Liver (tissue), 3 donors: ENCODE results near the gene GFI1.

Experiments used
- HNF4A ChIP-seq, 2 donors: conservative IDR thresholded peaks; 2 replicates each; pipeline ENCODE4 v1.6.1; 2016; ENCODE audit warnings: antibody characterized with exemption in 2 of 2, mild to moderate bottlenecking in 2 of 2
- RXRA ChIP-seq, 2 donors: IDR thresholded peaks; 2 replicates each; pipeline ENCODE4 v1.6.1; 2017 to 2018; ENCODE audit warnings: antibody characterized with exemption in 2 of 2, mild to moderate bottlenecking in 1 of 2
- TF ChIP-seq, protein P1 (sequence below): fragments of 150-350 bp; IDR thresholded peaks from 2 replicates; pipeline ENCODE4 v1.5.1; 2017; ENCODE audit warnings: improper control_type of control experiment, low read depth, low read length; ENCODE audit not compliant: missing input control
- TF ChIP-seq, protein P2 (sequence below): IDR thresholded peaks from 2 replicates; pipeline ENCODE4 v1.6.1; 2016; ENCODE audit warnings: antibody characterized with exemption
- TF ChIP-seq, protein P3 (sequence below): IDR thresholded peaks from 2 replicates; pipeline ENCODE4 v1.6.1; 2016; ENCODE audit warnings: antibody characterized with exemption, mild to moderate bottlenecking
- TF ChIP-seq, protein P4 (sequence below): IDR thresholded peaks from 2 replicates; pipeline ENCODE4 v1.6.1; 2016; ENCODE audit warnings: antibody characterized with exemption
- donor health status: healthy.
- donor health status: healthy.

DNA sequence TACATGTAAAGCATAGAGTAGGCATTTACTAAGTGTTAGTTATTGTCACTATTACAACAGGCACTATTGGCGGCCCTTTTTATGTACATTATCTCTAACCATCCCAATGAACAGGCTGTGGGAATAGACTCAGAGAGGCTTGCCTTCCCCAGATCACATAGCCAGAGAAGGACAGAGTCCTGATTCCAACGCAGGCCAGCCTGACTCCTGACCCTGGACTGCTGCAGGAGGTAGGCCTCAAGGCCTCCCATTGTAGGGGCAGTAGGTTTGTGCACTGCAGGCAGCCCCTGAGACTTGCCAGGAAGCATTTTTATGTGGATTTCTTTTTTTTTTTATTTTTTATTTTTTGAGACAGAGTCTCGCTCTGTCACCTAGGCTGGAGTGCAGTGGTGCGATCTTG, 6.4 kb upstream of the GFI1 start:
- TF ChIP-seq, protein P1, sequence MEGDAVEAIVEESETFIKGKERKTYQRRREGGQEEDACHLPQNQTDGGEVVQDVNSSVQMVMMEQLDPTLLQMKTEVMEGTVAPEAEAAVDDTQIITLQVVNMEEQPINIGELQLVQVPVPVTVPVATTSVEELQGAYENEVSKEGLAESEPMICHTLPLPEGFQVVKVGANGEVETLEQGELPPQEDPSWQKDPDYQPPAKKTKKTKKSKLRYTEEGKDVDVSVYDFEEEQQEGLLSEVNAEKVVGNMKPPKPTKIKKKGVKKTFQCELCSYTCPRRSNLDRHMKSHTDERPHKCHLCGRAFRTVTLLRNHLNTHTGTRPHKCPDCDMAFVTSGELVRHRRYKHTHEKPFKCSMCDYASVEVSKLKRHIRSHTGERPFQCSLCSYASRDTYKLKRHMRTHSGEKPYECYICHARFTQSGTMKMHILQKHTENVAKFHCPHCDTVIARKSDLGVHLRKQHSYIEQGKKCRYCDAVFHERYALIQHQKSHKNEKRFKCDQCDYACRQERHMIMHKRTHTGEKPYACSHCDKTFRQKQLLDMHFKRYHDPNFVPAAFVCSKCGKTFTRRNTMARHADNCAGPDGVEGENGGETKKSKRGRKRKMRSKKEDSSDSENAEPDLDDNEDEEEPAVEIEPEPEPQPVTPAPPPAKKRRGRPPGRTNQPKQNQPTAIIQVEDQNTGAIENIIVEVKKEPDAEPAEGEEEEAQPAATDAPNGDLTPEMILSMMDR = no peak
- TF ChIP-seq, protein P2, sequence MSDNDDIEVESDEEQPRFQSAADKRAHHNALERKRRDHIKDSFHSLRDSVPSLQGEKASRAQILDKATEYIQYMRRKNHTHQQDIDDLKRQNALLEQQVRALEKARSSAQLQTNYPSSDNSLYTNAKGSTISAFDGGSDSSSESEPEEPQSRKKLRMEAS = no peak
- no peak for TF ChIP-seq HNF4A (conservative IDR thresholded peaks at IDR 0.05)
- TF ChIP-seq, protein P3, sequence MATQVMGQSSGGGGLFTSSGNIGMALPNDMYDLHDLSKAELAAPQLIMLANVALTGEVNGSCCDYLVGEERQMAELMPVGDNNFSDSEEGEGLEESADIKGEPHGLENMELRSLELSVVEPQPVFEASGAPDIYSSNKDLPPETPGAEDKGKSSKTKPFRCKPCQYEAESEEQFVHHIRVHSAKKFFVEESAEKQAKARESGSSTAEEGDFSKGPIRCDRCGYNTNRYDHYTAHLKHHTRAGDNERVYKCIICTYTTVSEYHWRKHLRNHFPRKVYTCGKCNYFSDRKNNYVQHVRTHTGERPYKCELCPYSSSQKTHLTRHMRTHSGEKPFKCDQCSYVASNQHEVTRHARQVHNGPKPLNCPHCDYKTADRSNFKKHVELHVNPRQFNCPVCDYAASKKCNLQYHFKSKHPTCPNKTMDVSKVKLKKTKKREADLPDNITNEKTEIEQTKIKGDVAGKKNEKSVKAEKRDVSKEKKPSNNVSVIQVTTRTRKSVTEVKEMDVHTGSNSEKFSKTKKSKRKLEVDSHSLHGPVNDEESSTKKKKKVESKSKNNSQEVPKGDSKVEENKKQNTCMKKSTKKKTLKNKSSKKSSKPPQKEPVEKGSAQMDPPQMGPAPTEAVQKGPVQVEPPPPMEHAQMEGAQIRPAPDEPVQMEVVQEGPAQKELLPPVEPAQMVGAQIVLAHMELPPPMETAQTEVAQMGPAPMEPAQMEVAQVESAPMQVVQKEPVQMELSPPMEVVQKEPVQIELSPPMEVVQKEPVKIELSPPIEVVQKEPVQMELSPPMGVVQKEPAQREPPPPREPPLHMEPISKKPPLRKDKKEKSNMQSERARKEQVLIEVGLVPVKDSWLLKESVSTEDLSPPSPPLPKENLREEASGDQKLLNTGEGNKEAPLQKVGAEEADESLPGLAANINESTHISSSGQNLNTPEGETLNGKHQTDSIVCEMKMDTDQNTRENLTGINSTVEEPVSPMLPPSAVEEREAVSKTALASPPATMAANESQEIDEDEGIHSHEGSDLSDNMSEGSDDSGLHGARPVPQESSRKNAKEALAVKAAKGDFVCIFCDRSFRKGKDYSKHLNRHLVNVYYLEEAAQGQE = no peak
- TF ChIP-seq RXRA (IDR thresholded peaks at IDR 0.05) = no peak
- TF ChIP-seq, protein P4, sequence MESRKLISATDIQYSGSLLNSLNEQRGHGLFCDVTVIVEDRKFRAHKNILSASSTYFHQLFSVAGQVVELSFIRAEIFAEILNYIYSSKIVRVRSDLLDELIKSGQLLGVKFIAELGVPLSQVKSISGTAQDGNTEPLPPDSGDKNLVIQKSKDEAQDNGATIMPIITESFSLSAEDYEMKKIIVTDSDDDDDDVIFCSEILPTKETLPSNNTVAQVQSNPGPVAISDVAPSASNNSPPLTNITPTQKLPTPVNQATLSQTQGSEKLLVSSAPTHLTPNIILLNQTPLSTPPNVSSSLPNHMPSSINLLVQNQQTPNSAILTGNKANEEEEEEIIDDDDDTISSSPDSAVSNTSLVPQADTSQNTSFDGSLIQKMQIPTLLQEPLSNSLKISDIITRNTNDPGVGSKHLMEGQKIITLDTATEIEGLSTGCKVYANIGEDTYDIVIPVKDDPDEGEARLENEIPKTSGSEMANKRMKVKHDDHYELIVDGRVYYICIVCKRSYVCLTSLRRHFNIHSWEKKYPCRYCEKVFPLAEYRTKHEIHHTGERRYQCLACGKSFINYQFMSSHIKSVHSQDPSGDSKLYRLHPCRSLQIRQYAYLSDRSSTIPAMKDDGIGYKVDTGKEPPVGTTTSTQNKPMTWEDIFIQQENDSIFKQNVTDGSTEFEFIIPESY = no peak
